Esophagus squamous epithelium (tissue), 4 donors: ENCODE results near the gene TEX2.

ENCODE experiments used
- POLR2A ChIP-seq, 4 donors: fragments of 450-650 bp; IDR thresholded peaks; one replicate each; pipeline ENCODE4 v1.6.1; 2017; ENCODE audit warnings: antibody characterized with exemption in 4 of 4, mild to moderate bottlenecking in 4 of 4, moderate library complexity in 3 of 4
- TF ChIP-seq, protein P1 (sequence below), 6 experiments: fragments of 450-650 bp in 4 of 6; fragments of 200-600 bp in 2 of 6; sonication (generic) in 2 of 6; IDR thresholded peaks; one replicate each; pipeline ENCODE4 v1.5.1; 2016 to 2019; ENCODE audit warnings: antibody characterized with exemption in 6 of 6, mild to moderate bottlenecking in 4 of 6, moderate library complexity in 4 of 6

GRCh38 chr17:64209983-64210382 lies 53.1 kb downstream of the TEX2 start:
- TF ChIP-seq, protein P1, sequence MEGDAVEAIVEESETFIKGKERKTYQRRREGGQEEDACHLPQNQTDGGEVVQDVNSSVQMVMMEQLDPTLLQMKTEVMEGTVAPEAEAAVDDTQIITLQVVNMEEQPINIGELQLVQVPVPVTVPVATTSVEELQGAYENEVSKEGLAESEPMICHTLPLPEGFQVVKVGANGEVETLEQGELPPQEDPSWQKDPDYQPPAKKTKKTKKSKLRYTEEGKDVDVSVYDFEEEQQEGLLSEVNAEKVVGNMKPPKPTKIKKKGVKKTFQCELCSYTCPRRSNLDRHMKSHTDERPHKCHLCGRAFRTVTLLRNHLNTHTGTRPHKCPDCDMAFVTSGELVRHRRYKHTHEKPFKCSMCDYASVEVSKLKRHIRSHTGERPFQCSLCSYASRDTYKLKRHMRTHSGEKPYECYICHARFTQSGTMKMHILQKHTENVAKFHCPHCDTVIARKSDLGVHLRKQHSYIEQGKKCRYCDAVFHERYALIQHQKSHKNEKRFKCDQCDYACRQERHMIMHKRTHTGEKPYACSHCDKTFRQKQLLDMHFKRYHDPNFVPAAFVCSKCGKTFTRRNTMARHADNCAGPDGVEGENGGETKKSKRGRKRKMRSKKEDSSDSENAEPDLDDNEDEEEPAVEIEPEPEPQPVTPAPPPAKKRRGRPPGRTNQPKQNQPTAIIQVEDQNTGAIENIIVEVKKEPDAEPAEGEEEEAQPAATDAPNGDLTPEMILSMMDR (IDR thresholded peaks at IDR 0.05), result no peak
- TF ChIP-seq POLR2A (IDR thresholded peaks at IDR 0.05), result no peak
